ENCODE measurements around the gene TBC1D8. TPM values are rescaled to one million over a fixed set of nuclear protein-coding genes. Genes with fewer than 3 reads are reported as not detected.

The TBC1D8 gene
- total RNA-seq, 1 experiment from 2014 or later, result 0.97 TPM

- no peaks in the 10 kb centered on the region for H3K9me3 ChIP-seq (ENCODE audit: low read length)
- no peak overlapping the region for H2AFZ ChIP-seq (ENCODE audit: low read length)
- H3K36me3 ChIP-seq (ENCODE audit: insufficient read depth, low read length), result no peaks in the 10 kb centered on the region
- no peaks in the 10 kb centered on the region for H3K79me2 ChIP-seq (ENCODE audit: low read length)
- H4K20me1 ChIP-seq (ENCODE audit: insufficient read depth, low read depth, low read length), result no peaks in the 10 kb centered on the region
- no peak overlapping the region for H3K9ac ChIP-seq (ENCODE audit: low read length)
- no peaks in the 10 kb centered on the region for H3K9me2 ChIP-seq (replicated peaks; ENCODE audit: insufficient read depth, low read length)
- no peaks in the 10 kb centered on the region for H3K27me3 ChIP-seq (ENCODE audit: low read length)
- no peak overlapping the region for H3K4me3 ChIP-seq (ENCODE audit: low read length)
- DNase-seq, result no peak
- no peak overlapping the region for H3K27ac ChIP-seq (ENCODE audit: low read length)
- H3K4me2 ChIP-seq (ENCODE audit: low read depth, low read length, poor library complexity, severe bottlenecking), result no peak overlapping the region
- H3K4me1 ChIP-seq (ENCODE audit: low read length), result peaks cover 9% of the 10 kb centered on the region
Measured at GRCh38 chr2:100976061-100976460, 175.1 kb downstream of the TBC1D8 start.

GRCh38 chr2:100975521-100975785, 175.7 kb downstream of the TBC1D8 start:
- Histone ChIP-seq H3K9me2 (replicated peaks; ENCODE audit: insufficient read depth, low read length) (no peaks in the 10 kb centered on the region), H3K36me3 (ENCODE audit: insufficient read depth, low read length) (no peaks in the 10 kb centered on the region), H3K27ac (ENCODE audit: low read length) (no peak overlapping the region), H2AFZ (ENCODE audit: low read length) (no peak overlapping the region), H3K27me3 (ENCODE audit: low read length) (no peaks in the 10 kb centered on the region), H3K4me2 (ENCODE audit: low read depth, low read length, poor library complexity, severe bottlenecking) (no peak overlapping the region), H3K9ac (ENCODE audit: low read length) (no peak overlapping the region), H3K9me3 (ENCODE audit: low read length) (no peaks in the 10 kb centered on the region), H3K4me1 (ENCODE audit: low read length) (peaks cover 9% of the 10 kb centered on the region), H4K20me1 (ENCODE audit: insufficient read depth, low read depth, low read length) (no peaks in the 10 kb centered on the region), H3K4me3 (ENCODE audit: low read length) (no peak overlapping the region), H3K79me2 (ENCODE audit: low read length) (no peaks in the 10 kb centered on the region)
- DNase-seq, result no peak

- Histone ChIP-seq H3K9me2 (replicated peaks; ENCODE audit: insufficient read depth, low read length) (no peaks in the 10 kb centered on the region), H3K27me3 (ENCODE audit: low read length) (no peaks in the 10 kb centered on the region), H3K4me3 (ENCODE audit: low read length) (no peak overlapping the region), H3K9ac (ENCODE audit: low read length) (no peak overlapping the region), H3K79me2 (ENCODE audit: low read length) (no peaks in the 10 kb centered on the region), H4K20me1 (ENCODE audit: insufficient read depth, low read depth, low read length) (no peaks in the 10 kb centered on the region), H2AFZ (ENCODE audit: low read length) (no peak overlapping the region), H3K27ac (ENCODE audit: low read length) (no peak overlapping the region), H3K9me3 (ENCODE audit: low read length) (no peaks in the 10 kb centered on the region), H3K4me1 (ENCODE audit: low read length) (peaks cover 9% of the 10 kb centered on the region), H3K36me3 (ENCODE audit: insufficient read depth, low read length) (no peaks in the 10 kb centered on the region), H3K4me2 (ENCODE audit: low read depth, low read length, poor library complexity, severe bottlenecking) (no peak overlapping the region)
- DNase-seq, result no peak
Measured at GRCh38 chr2:100974712-100975520, 176.3 kb downstream of the TBC1D8 start.

GRCh38 chr2:100972452-100972851, 178.7 kb downstream of the TBC1D8 start:
- peaks cover 9% of the 10 kb centered on the region for H3K4me1 ChIP-seq (ENCODE audit: low read length)
- no peak overlapping the region for H3K4me2 ChIP-seq (ENCODE audit: low read depth, low read length, poor library complexity, severe bottlenecking)
- H3K9me2 ChIP-seq (replicated peaks; ENCODE audit: insufficient read depth, low read length), result no peaks in the 10 kb centered on the region
- H3K4me3 ChIP-seq (ENCODE audit: low read length), result no peak overlapping the region
- H3K79me2 ChIP-seq (ENCODE audit: low read length), result no peaks in the 10 kb centered on the region
- no peaks in the 10 kb centered on the region for H3K27me3 ChIP-seq (ENCODE audit: low read length)
- H3K27ac ChIP-seq (ENCODE audit: low read length), result no peak overlapping the region
- H2AFZ ChIP-seq (ENCODE audit: low read length), result no peak overlapping the region
- H3K36me3 ChIP-seq (ENCODE audit: insufficient read depth, low read length), result no peaks in the 10 kb centered on the region
- no peak for DNase-seq
- H3K9ac ChIP-seq (ENCODE audit: low read length), result no peak overlapping the region
- no peaks in the 10 kb centered on the region for H3K9me3 ChIP-seq (ENCODE audit: low read length)
- no peaks in the 10 kb centered on the region for H4K20me1 ChIP-seq (ENCODE audit: insufficient read depth, low read depth, low read length)

GRCh38 chr2:100971221-100971620, 180.0 kb downstream of the TBC1D8 start:
- DNase-seq, result no peak
- H3K4me2 ChIP-seq (ENCODE audit: low read depth, low read length, poor library complexity, severe bottlenecking), result no peak overlapping the region
- H3K9me2 ChIP-seq (replicated peaks; ENCODE audit: insufficient read depth, low read length), result no peaks in the 10 kb centered on the region
- no peak overlapping the region for H3K9ac ChIP-seq (ENCODE audit: low read length)
- no peak overlapping the region for H3K4me3 ChIP-seq (ENCODE audit: low read length)
- H3K36me3 ChIP-seq (ENCODE audit: insufficient read depth, low read length), result no peaks in the 10 kb centered on the region
- no peaks in the 10 kb centered on the region for H4K20me1 ChIP-seq (ENCODE audit: insufficient read depth, low read depth, low read length)
- no peaks in the 10 kb centered on the region for H3K79me2 ChIP-seq (ENCODE audit: low read length)
- no peaks in the 10 kb centered on the region for H3K27me3 ChIP-seq (ENCODE audit: low read length)
- H3K9me3 ChIP-seq (ENCODE audit: low read length), result no peaks in the 10 kb centered on the region
- H3K4me1 ChIP-seq (ENCODE audit: low read length), result no peaks in the 10 kb centered on the region
- no peak overlapping the region for H3K27ac ChIP-seq (ENCODE audit: low read length)
- H2AFZ ChIP-seq (ENCODE audit: low read length), result no peak overlapping the region

- H3K9me2 ChIP-seq (replicated peaks; ENCODE audit: insufficient read depth, low read length), result no peaks in the 10 kb centered on the region
- H2AFZ ChIP-seq (ENCODE audit: low read length), result no peak overlapping the region
- DNase-seq, result no peak
- no peak overlapping the region for H3K4me3 ChIP-seq (ENCODE audit: low read length)
- no peaks in the 10 kb centered on the region for H3K36me3 ChIP-seq (ENCODE audit: insufficient read depth, low read length)
- no peaks in the 10 kb centered on the region for H3K9me3 ChIP-seq (ENCODE audit: low read length)
- H4K20me1 ChIP-seq (ENCODE audit: insufficient read depth, low read depth, low read length), result no peaks in the 10 kb centered on the region
- H3K9ac ChIP-seq (ENCODE audit: low read length), result no peak overlapping the region
- H3K4me2 ChIP-seq (ENCODE audit: low read depth, low read length, poor library complexity, severe bottlenecking), result no peak overlapping the region
- H3K27ac ChIP-seq (ENCODE audit: low read length), result no peak overlapping the region
- no peaks in the 10 kb centered on the region for H3K79me2 ChIP-seq (ENCODE audit: low read length)
- H3K4me1 ChIP-seq (ENCODE audit: low read length), result no peaks in the 10 kb centered on the region
- H3K27me3 ChIP-seq (ENCODE audit: low read length), result no peaks in the 10 kb centered on the region
Measured at GRCh38 chr2:100969998-100970397, 181.2 kb downstream of the TBC1D8 start.

GRCh38 chr2:100968146-100969145, 182.7 kb downstream of the TBC1D8 start:
- no peaks in the 10 kb centered on the region for H3K27me3 ChIP-seq (ENCODE audit: low read length)
- H3K27ac ChIP-seq (ENCODE audit: low read length), result no peak overlapping the region
- no peak overlapping the region for H2AFZ ChIP-seq (ENCODE audit: low read length)
- H4K20me1 ChIP-seq (ENCODE audit: insufficient read depth, low read depth, low read length), result no peaks in the 10 kb centered on the region
- H3K79me2 ChIP-seq (ENCODE audit: low read length), result no peaks in the 10 kb centered on the region
- H3K9me2 ChIP-seq (replicated peaks; ENCODE audit: insufficient read depth, low read length), result no peaks in the 10 kb centered on the region
- no peak overlapping the region for H3K4me3 ChIP-seq (ENCODE audit: low read length)
- H3K4me2 ChIP-seq (ENCODE audit: low read depth, low read length, poor library complexity, severe bottlenecking), result no peak overlapping the region
- no peaks in the 10 kb centered on the region for H3K9me3 ChIP-seq (ENCODE audit: low read length)
- H3K9ac ChIP-seq (ENCODE audit: low read length), result no peak overlapping the region
- no peaks in the 10 kb centered on the region for H3K36me3 ChIP-seq (ENCODE audit: insufficient read depth, low read length)
- H3K4me1 ChIP-seq (ENCODE audit: low read length), result no peaks in the 10 kb centered on the region
- DNase-seq, result no peak

- Histone ChIP-seq H3K9me3 (ENCODE audit: low read length) (no peaks in the 10 kb centered on the region), H3K27ac (ENCODE audit: low read length) (no peak overlapping the region), H3K27me3 (ENCODE audit: low read length) (no peaks in the 10 kb centered on the region), H3K36me3 (ENCODE audit: insufficient read depth, low read length) (no peaks in the 10 kb centered on the region), H3K4me2 (ENCODE audit: low read depth, low read length, poor library complexity, severe bottlenecking) (no peak overlapping the region), H2AFZ (ENCODE audit: low read length) (no peak overlapping the region), H3K4me1 (ENCODE audit: low read length) (no peaks in the 10 kb centered on the region), H4K20me1 (ENCODE audit: insufficient read depth, low read depth, low read length) (no peaks in the 10 kb centered on the region), H3K9me2 (replicated peaks; ENCODE audit: insufficient read depth, low read length) (no peaks in the 10 kb centered on the region), H3K4me3 (ENCODE audit: low read length) (no peak overlapping the region), H3K79me2 (ENCODE audit: low read length) (no peaks in the 10 kb centered on the region), H3K9ac (ENCODE audit: low read length) (no peak overlapping the region)
- no peak for DNase-seq
Measured at GRCh38 chr2:100967716-100968115, 183.5 kb downstream of the TBC1D8 start.

All from Karpas-422 (cell line).